Esophagus muscularis mucosa (tissue), 4 donors: ENCODE measurements around the gene TIE1. TPM values are rescaled to one million over a fixed set of nuclear protein-coding genes. Genes with fewer than 3 reads are reported as not detected.

Experiments
- DNase-seq: peaks from one replicate; pipeline ENCODE4 v3.0.0-alpha.2; 2017; ENCODE audit errors: extremely low spot score
- H3K27ac ChIP-seq, 4 donors: fragments of 200-600 bp; sonication (generic); replicated peaks in 1 of 4; 1 replicate in 3 of 4; 2 replicates in 1 of 4; pipeline ENCODE4 v1.5.1; 2016 to 2019; ENCODE audit warnings: mild to moderate bottlenecking in 1 of 4
- H3K27me3 ChIP-seq, 4 donors: fragments of 200-600 bp; sonication (generic); one replicate each; pipeline versions ENCODE4 v1.5.1 to v1.6.0; 2016 to 2019
- H3K36me3 ChIP-seq, 4 donors: fragments of 200-600 bp; sonication (generic); one replicate each; pipeline ENCODE4 v1.5.1; 2016 to 2019
- H3K4me1 ChIP-seq, 4 donors: fragments of 200-600 bp; sonication (generic); one replicate each; pipeline ENCODE4 v1.5.1; 2016 to 2019
- H3K4me3 ChIP-seq, 4 donors: fragments of 200-600 bp; sonication (generic); 1 replicate in 2 of 4; 2 replicates in 2 of 4; pipeline ENCODE4 v1.5.1; 2016 to 2019; ENCODE audit warnings: mild to moderate bottlenecking in 4 of 4, moderate library complexity in 1 of 4
- H3K9me3 ChIP-seq, 4 donors: fragments of 200-600 bp; sonication (generic); 1 replicate in 3 of 4; 2 replicates in 1 of 4; pipeline ENCODE4 v1.5.1; 2016 to 2019
- EP300 ChIP-seq: sonication (generic); formaldehyde crosslinking; IDR thresholded peaks from one replicate; pipeline ENCODE4 v1.6.1; 2017; ENCODE audit warnings: antibody characterized with exemption
- POLR2A ChIP-seq: fragments of 450-650 bp; IDR thresholded peaks from one replicate; pipeline ENCODE4 v1.6.1; 2017; ENCODE audit warnings: antibody characterized with exemption, moderate library complexity, mild to moderate bottlenecking, low read depth
- POLR2AphosphoS5 ChIP-seq, 2 donors: sonication (generic); formaldehyde crosslinking; IDR thresholded peaks; one replicate each; pipeline ENCODE4 v1.6.1; 2017; ENCODE audit warnings: antibody characterized with exemption in 2 of 2
- whole genome bisulfite sequencing: methylation state at CpG from one replicate; pipeline ENCODE4 v1.1.5; 2018; 5-methylcytosine and 5-hydroxymethylcytosine counted together
- intact Hi-C: fragments of 100-400 bp; cut with DNase I; formaldehyde crosslinking; loops from one replicate; pipeline ENCODE4 v1.15.1; 2023
- total RNA-seq, 4 donors: library from RNA; depleted of rRNA; stranded (reverse); fragments of >200 nt; gene quantifications; one replicate each; pipeline versions ENCODE4 v1.1.0 to v1.2.1, GENCODE V29; 2016
- TF ChIP-seq, protein P1 (sequence below), 3 experiments: fragments of 200-600 bp in 2 of 3; fragments of 450-650 bp in 1 of 3; sonication (generic) in 2 of 3; IDR thresholded peaks; one replicate each; pipeline ENCODE4 v1.5.1; 2017 to 2019; ENCODE audit warnings: antibody characterized with exemption in 3 of 3, mild to moderate bottlenecking in 2 of 3, moderate library complexity in 1 of 3

TIE1 gene
- total RNA-seq, 4 donors from 2014 or later: 16.2 to 51.1 (median 32.6) TPM

DNA sequence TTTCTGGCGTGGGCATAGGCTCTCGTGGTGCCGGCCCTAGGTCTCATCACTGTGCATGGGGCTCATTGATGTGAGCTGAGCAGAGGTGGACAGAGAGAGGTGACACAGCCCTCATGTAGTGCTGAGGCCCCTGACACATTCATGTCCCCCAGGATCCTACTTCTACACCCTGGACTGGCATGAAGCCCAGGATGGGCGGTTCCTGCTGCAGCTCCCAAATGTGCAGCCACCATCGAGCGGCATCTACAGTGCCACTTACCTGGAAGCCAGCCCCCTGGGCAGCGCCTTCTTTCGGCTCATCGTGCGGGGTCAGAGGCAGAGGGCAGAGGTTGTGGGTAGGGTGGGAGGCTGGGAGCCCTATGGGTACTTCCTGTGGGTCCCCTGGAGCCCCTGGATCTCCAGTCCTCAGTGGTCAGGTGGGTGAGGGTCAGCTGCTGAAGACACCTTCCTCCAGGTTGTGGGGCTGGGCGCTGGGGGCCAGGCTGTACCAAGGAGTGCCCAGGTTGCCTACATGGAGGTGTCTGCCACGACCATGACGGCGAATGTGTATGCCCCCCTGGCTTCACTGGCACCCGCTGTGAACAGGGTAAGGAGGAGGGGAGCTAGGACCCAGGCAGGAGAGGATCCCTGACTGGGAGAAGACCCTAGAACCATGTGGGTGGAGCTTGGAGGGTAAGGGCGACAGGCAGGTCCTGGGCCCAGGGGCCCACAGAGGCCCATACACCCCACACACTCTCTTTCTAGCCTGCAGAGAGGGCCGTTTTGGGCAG is 6.1 kb downstream of the TIE1 start:
- Histone ChIP-seq H3K4me3 (no peak overlapping the region), H3K27me3 (no peaks in the 10 kb centered on the region), H3K27ac (no peak overlapping the region), H3K9me3 (no peaks in the 10 kb centered on the region), H3K36me3 (peaks cover 0 to 62% (median 9%) of the 10 kb centered on the region in 4 donors), H3K4me1 (peaks cover 13 to 18% (median 15%) of the 10 kb centered on the region in 4 donors)
- DNase-seq: no peak
- intact Hi-C loops: no loop called here
- WGBS: 85% methylated on average over 9 of the region's 17 CpGs
- no peak for TF ChIP-seq POLR2AphosphoS5 (IDR thresholded peaks at IDR 0.05)
- TF ChIP-seq POLR2A: no peak
- no peak for TF ChIP-seq EP300
- TF ChIP-seq, protein P1, sequence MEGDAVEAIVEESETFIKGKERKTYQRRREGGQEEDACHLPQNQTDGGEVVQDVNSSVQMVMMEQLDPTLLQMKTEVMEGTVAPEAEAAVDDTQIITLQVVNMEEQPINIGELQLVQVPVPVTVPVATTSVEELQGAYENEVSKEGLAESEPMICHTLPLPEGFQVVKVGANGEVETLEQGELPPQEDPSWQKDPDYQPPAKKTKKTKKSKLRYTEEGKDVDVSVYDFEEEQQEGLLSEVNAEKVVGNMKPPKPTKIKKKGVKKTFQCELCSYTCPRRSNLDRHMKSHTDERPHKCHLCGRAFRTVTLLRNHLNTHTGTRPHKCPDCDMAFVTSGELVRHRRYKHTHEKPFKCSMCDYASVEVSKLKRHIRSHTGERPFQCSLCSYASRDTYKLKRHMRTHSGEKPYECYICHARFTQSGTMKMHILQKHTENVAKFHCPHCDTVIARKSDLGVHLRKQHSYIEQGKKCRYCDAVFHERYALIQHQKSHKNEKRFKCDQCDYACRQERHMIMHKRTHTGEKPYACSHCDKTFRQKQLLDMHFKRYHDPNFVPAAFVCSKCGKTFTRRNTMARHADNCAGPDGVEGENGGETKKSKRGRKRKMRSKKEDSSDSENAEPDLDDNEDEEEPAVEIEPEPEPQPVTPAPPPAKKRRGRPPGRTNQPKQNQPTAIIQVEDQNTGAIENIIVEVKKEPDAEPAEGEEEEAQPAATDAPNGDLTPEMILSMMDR (IDR thresholded peaks at IDR 0.05): no peak

DNA sequence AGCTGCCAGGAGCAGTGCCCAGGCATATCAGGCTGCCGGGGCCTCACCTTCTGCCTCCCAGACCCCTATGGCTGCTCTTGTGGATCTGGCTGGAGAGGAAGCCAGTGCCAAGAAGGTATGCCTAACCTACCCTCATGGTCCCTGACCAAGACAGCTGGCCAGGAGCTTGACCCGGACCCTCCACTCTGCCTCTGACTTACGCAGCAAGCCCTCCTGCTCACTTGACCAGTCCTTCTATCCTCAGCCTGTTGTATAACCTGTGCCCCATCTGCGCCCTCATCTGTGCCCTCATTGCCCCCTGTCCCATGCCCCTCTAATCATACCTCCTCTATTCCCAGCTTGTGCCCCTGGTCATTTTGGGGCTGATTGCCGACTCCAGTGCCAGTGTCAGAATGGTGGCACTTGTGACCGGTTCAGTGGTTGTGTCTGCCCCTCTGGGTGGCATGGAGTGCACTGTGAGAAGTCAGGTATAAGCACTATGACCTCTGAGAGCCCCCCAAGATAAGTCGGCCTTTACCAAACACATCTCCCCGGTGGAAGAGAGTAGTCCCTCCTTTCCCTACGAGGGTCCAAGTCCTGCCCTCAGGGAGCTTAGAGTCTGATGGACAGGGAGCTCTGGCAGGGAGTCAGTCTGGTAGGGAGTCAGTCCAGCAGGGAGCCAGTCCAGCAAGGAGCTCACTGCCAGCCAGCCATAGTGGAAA is 6.8 kb downstream of the TIE1 start:
- Histone ChIP-seq H3K4me3 (no peak overlapping the region), H3K4me1 (peaks cover 13 to 18% (median 15%) of the 10 kb centered on the region in 4 donors), H3K27ac (no peak overlapping the region), H3K36me3 (peaks cover 0 to 69% (median 10%) of the 10 kb centered on the region in 4 donors), H3K9me3 (no peaks in the 10 kb centered on the region), H3K27me3 (no peaks in the 10 kb centered on the region)
- WGBS: 89% methylated on average over 9 of the region's 9 CpGs
- DNase-seq: no peak
- TF ChIP-seq, protein P1 (IDR thresholded peaks at IDR 0.05): no peak
- TF ChIP-seq POLR2A (no peak), EP300 (no peak), POLR2AphosphoS5 (IDR thresholded peaks at IDR 0.05) (no peak)
- intact Hi-C loops: no loop called here

DNA sequence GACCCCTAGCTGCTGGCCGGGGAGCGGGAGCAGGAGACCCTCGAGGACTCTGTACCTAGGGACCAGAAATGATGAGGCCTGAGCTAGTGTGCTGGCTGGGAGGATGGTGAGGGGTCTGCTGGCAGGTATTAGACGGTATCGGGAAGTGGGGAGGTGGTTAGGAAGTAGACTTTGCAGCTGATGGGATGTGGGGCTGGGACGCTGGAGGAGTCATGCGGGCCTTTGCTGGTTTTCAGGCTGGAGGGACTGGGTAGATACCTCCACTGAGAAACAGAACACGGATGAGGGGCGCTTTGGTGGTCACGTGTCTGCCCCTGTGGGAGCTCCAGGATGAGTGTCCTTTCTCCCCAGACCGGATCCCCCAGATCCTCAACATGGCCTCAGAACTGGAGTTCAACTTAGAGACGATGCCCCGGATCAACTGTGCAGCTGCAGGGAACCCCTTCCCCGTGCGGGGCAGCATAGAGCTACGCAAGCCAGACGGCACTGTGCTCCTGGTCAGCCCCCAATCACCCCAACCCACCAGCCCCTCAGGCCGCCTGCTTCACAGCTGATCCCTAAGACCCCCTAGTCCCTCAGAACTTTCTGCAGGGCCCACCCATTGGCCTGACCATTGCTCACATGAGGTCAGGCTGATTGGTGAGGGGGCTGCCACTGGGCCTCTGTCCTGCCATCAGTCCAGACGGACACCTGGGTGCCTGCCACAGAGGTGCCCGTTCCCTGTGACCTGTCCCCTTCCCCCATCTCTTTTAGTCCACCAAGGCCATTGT is 8.0 kb downstream of the TIE1 start:
- no peak overlapping the region for H3K27ac ChIP-seq
- H3K36me3 ChIP-seq: peaks cover 0 to 79% (median 12%) of the 10 kb centered on the region in 4 donors
- H3K4me1 ChIP-seq: peaks cover 5 to 14% (median 12%) of the 10 kb centered on the region in 4 donors
- H3K4me3 ChIP-seq: no peak overlapping the region
- intact Hi-C loops: no loop called here
- WGBS: 87% methylated on average over 14 of the region's 20 CpGs
- TF ChIP-seq POLR2AphosphoS5 (IDR thresholded peaks at IDR 0.05): no peak
- TF ChIP-seq, protein P1 (IDR thresholded peaks at IDR 0.05): no peak
- no peak for TF ChIP-seq EP300
- TF ChIP-seq POLR2A: no peak
- H3K9me3 ChIP-seq: no peaks in the 10 kb centered on the region
- no peaks in the 10 kb centered on the region for H3K27me3 ChIP-seq
- no peak for DNase-seq

DNA sequence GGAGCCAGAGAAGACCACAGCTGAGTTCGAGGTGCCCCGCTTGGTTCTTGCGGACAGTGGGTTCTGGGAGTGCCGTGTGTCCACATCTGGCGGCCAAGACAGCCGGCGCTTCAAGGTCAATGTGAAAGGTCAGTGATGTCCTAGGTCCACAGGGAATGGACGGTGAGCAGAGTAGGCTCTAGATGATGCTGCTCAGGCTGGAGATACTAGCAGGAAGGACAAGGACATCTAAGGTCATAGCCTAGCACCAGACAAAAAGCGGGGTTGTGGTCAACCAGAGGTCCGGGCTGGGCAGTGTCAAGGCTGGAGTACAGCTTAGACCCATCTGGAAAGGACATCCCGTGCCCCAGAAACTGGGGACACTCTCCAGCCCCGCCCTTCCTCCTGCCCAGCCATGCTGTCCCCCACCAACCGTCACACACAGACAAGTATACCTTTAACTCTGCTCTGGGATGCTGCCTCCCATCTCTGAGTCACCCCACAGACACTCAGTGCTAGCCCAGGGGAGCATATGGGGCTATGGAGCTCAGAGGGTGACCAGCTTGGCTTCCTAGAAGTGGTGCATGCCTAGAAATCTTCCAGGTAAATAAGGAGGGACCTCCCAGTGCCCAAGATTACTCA is 8.7 kb downstream of the TIE1 start:
- Histone ChIP-seq H3K27ac (no peak overlapping the region), H3K36me3 (peaks cover 0 to 84% (median 12%) of the 10 kb centered on the region in 4 donors), H3K4me3 (no peak overlapping the region), H3K4me1 (peaks cover 5 to 7% (median 5%) of the 10 kb centered on the region in 4 donors), H3K9me3 (no peaks in the 10 kb centered on the region), H3K27me3 (no peaks in the 10 kb centered on the region)
- 90% methylated on average over 13 of the region's 13 CpGs for WGBS
- intact Hi-C loops: no loop called here
- no peak for TF ChIP-seq EP300
- TF ChIP-seq POLR2AphosphoS5 (IDR thresholded peaks at IDR 0.05): no peak
- TF ChIP-seq POLR2A: no peak
- TF ChIP-seq, protein P1 (IDR thresholded peaks at IDR 0.05): no peak
- no peak for DNase-seq
